Inferior parietal cortex (tissue), 1 donor: ENCODE data around the gene NEU4.
"Not testable (repeated sequence)": the region's sequence is repeated elsewhere in the genome, so short reads cannot be mapped to it uniquely, and the experiment has no call there.

Experiments used
- DNase-seq: peaks from one replicate; pipeline ENCODE4 v3.0.0-alpha.2; 2016; ENCODE audit errors: extremely low spot score

The NEU4 gene

GRCh38 chr2:241808721-241809382 is at the start of gene NEU4:
TSS of gene NEU4 (plus strand) at chr2:241809193. CDS start at chr2:241814485, 5,292 bp downstream.
- no peak for DNase-seq

- DNase-seq, result not testable (repeated sequence)
Observed at GRCh38 chr2:241759893-241760292, 49.1 kb upstream of the NEU4 start.

GRCh38 chr2:241760301-241760771 is 48.7 kb upstream of the NEU4 start:
- DNase-seq, result no peak

GRCh38 chr2:241762321-241762932 is 46.6 kb upstream of the NEU4 start:
- DNase-seq, result no peak

- DNase-seq, result no peak
Observed at GRCh38 chr2:241762933-241763369, 46.0 kb upstream of the NEU4 start.

- no peak for DNase-seq
Observed at GRCh38 chr2:241763551-241764274, 45.3 kb upstream of the NEU4 start.

GRCh38 chr2:241764275-241765241 is 44.4 kb upstream of the NEU4 start:
- DNase-seq, result no peak

GRCh38 chr2:241767464-241768250 is 41.3 kb upstream of the NEU4 start:
- no peak for DNase-seq

GRCh38 chr2:241768251-241768711 is 40.7 kb upstream of the NEU4 start:
- no peak for DNase-seq

GRCh38 chr2:241768850-241769249 is 40.1 kb upstream of the NEU4 start:
- DNase-seq, result no peak

GRCh38 chr2:241769819-241770184 is 39.2 kb upstream of the NEU4 start:
- no peak for DNase-seq

GRCh38 chr2:241770185-241770935 is 38.6 kb upstream of the NEU4 start:
- DNase-seq, result no peak

GRCh38 chr2:241770936-241771285 is 38.1 kb upstream of the NEU4 start:
- no peak for DNase-seq

- no peak for DNase-seq
Observed at GRCh38 chr2:241771286-241772062, 37.5 kb upstream of the NEU4 start.

GRCh38 chr2:241772063-241772499 is 36.9 kb upstream of the NEU4 start:
- no peak for DNase-seq

- no peak for DNase-seq
Observed at GRCh38 chr2:241773511-241774418, 35.2 kb upstream of the NEU4 start.

GRCh38 chr2:241774419-241775222 is 34.4 kb upstream of the NEU4 start:
- no peak for DNase-seq
